Stimulated activated CD8-positive, alpha-beta memory T cell treated with anti-CD3 and anti-CD28 coated beads, Interleukin-4, amount 100 ng/mL, for 4 hours (primary cell): Measurements from ENCODE around the gene GCN1.

Source experiments
- DNase-seq, 2 donors: peaks; one replicate each; pipeline ENCODE4 v3.0.0-alpha.2; 2020; ENCODE audit warnings: low read depth in 2 of 2, low spot score in 1 of 2

Gene GCN1

GRCh38 chr12:120117961-120118320 is 76.6 kb downstream of the GCN1 start:
- no peak for DNase-seq

GRCh38 chr12:120116792-120117651 is 77.5 kb downstream of the GCN1 start:
- peak; percentile 91 to 94 for DNase-seq

GRCh38 chr12:120116441-120116791 is 78.1 kb downstream of the GCN1 start, which contains the start of gene RAB35:
TSS of gene RAB35 (minus strand) at chr12:120116753. CDS start at chr12:120116650, 103 bp downstream.
- DNase-seq, result no peak

- DNase-seq, result no peak
These were observed 78.6 kb downstream of the GCN1 start for GRCh38 chr12:120115692-120116440.

GRCh38 chr12:120115066-120115465 is 79.4 kb downstream of the GCN1 start:
- DNase-seq, result no peak

GRCh38 chr12:120110550-120111501 is 83.7 kb downstream of the GCN1 start:
- DNase-seq, result no peak

GRCh38 chr12:120109570-120110267 is 84.8 kb downstream of the GCN1 start:
- DNase-seq, result no peak

- DNase-seq, result no peak
These were observed 88.4 kb downstream of the GCN1 start for GRCh38 chr12:120106151-120106550.

GRCh38 chr12:120103371-120103770 is 91.1 kb downstream of the GCN1 start:
- DNase-seq, result no peak

GRCh38 chr12:120103044-120103338 is 91.5 kb downstream of the GCN1 start:
- no peak for DNase-seq

GRCh38 chr12:120102189-120103043 is 92.1 kb downstream of the GCN1 start:
- no peak for DNase-seq

- DNase-seq, result no peak
These were observed 92.9 kb downstream of the GCN1 start for GRCh38 chr12:120101617-120102016.

GRCh38 chr12:120101182-120101581 is 93.3 kb downstream of the GCN1 start:
- no peak for DNase-seq

GRCh38 chr12:120100630-120101029 is 93.9 kb downstream of the GCN1 start:
- DNase-seq, result no peak

- DNase-seq, result no peak
These were observed 94.8 kb downstream of the GCN1 start for GRCh38 chr12:120099738-120100137.

- no peak for DNase-seq
These were observed 95.6 kb downstream of the GCN1 start for GRCh38 chr12:120098756-120099470.

- no peak for DNase-seq
These were observed 97.8 kb downstream of the GCN1 start for GRCh38 chr12:120096671-120097202.

- no peak for DNase-seq
These were observed 98.8 kb downstream of the GCN1 start for GRCh38 chr12:120095736-120096135.

- DNase-seq, result no peak
These were observed 99.2 kb downstream of the GCN1 start for GRCh38 chr12:120095331-120095730.
